K562 (cell line): ENCODE measurements around the gene FMO1. TPM values are rescaled to one million over a fixed set of nuclear protein-coding genes. Genes with fewer than 3 reads are reported as not detected.

ENCODE experiments used
- CREB3L1 ChIP-seq: fragments of 450-650 bp; IDR thresholded peaks from 2 replicates; pipeline ENCODE4 v1.6.1; 2014; ENCODE audit warnings: low read depth, mild to moderate bottlenecking, moderate library complexity, borderline replicate concordance
- E4F1 ChIP-seq: fragments of 250-450 bp; sonication (Bioruptor Pico); IDR thresholded peaks from 2 replicates; pipeline ENCODE4 v1.5.0; 2021; ENCODE audit warnings: mild to moderate bottlenecking, borderline replicate concordance
- ELK3 ChIP-seq: fragments of 450-650 bp; formaldehyde crosslinking; IDR thresholded peaks from 2 replicates; pipeline ENCODE4 v1.4.0; 2020; ENCODE audit warnings: mild to moderate bottlenecking
- PBX2 ChIP-seq, 2 experiments: IDR thresholded peaks in 1 of 2; conservative IDR thresholded peaks in 1 of 2; 2 replicates each; pipeline ENCODE4 v1.6.1; 2016; ENCODE audit warnings: low read depth in 2 of 2, mild to moderate bottlenecking in 1 of 2, missing compliant biosample characterization in 1 of 2, missing genetic modification characterization in 1 of 2, moderate library complexity in 1 of 2
- REST ChIP-seq, 2 experiments: fragments of 450-650 bp; formaldehyde crosslinking in 1 of 2; IDR thresholded peaks; 2 replicates each; pipeline versions ENCODE4 v1.4.0 to v1.6.1; 2014 to 2020; ENCODE audit warnings: mild to moderate bottlenecking in 2 of 2, borderline replicate concordance in 1 of 2, low read depth in 1 of 2
- ZNF395 ChIP-seq: fragments of 200-800 bp; sonication (Bioruptor generic); IDR thresholded peaks from 2 replicates; pipeline ENCODE4 v1.6.1; 2017; ENCODE audit warnings: missing genetic modification characterization, missing compliant biosample characterization
- polyA plus RNA-seq, 8 experiments: library from polyadenylated mRNA; depleted of rRNA in 4 of 8; stranded (reverse) in 5 of 8; unstranded in 3 of 8; fragments of >200 nt; fragmentation: Nextera tagmentation in 2 of 8; fragmentation: Illumina TruSeq in 1 of 8; extraction: Ambion mirVana in 2 of 8; extraction: Trizol in 1 of 8; gene quantifications; 2 replicates each; pipeline versions ENCODE4 v1.2.1 to v1.2.3, GENCODE V29; 2011 to 2014; ENCODE audit warnings: inconsistent platforms in 1 of 8, missing spikeins in 1 of 8
- total RNA-seq, 7 experiments: library from RNA; depleted of rRNA in 6 of 7; stranded (reverse); fragments of >200 nt in 6 of 7; fragmentation: Illumina TruSeq in 2 of 7; extraction: Trizol in 2 of 7; gene quantifications; 2 replicates each; pipeline versions ENCODE4 v1.2.1 to v1.2.3, GENCODE V29; 2011 to 2021; ENCODE audit warnings: low replicate concordance in 1 of 7

FMO1 gene
- total and polyA plus RNA-seq, 9 of the 15 experiments (the other 6 are each of a cell fraction or from before 2014, with no cell fraction given) = not detected

- TF ChIP-seq E4F1 (CRISPR knock-in tag) (no peak), REST (IDR thresholded peaks at IDR 0.05; ENCODE audit: borderline replicate concordance) (peak; percentile 13; the same call in 1 of the 2 replicates), REST (CRISPR knock-in tag; IDR thresholded peaks at IDR 0.05; ENCODE audit: low read depth) (no peak), CREB3L1 (no peak), ZNF395 (CRISPR knock-in tag) (no peak), PBX2 (CRISPR knock-in tag; IDR thresholded peaks at IDR 0.05; ENCODE audit: low read depth) (no peak), PBX2 (tag; conservative IDR thresholded peaks at IDR 0.05; ENCODE audit: low read depth) (0 out of 2 replicates have a peak, but pooled peaks have one; percentile 26), ELK3 (CRISPR knock-in tag) (no peak)
Measured at GRCh38 chr1:171245458-171246064, 2.7 kb upstream of the FMO1 start (continued).
